Measurements from ENCODE around the gene PRC1.
A peak's percentile ranks its signal among the peaks of the same experiment; 100 is the strongest.
"Not testable (repeated sequence)": the region's sequence is repeated elsewhere in the genome, so short reads cannot be mapped to it uniquely, and the experiment has no call there.

The PRC1 gene, protein sequence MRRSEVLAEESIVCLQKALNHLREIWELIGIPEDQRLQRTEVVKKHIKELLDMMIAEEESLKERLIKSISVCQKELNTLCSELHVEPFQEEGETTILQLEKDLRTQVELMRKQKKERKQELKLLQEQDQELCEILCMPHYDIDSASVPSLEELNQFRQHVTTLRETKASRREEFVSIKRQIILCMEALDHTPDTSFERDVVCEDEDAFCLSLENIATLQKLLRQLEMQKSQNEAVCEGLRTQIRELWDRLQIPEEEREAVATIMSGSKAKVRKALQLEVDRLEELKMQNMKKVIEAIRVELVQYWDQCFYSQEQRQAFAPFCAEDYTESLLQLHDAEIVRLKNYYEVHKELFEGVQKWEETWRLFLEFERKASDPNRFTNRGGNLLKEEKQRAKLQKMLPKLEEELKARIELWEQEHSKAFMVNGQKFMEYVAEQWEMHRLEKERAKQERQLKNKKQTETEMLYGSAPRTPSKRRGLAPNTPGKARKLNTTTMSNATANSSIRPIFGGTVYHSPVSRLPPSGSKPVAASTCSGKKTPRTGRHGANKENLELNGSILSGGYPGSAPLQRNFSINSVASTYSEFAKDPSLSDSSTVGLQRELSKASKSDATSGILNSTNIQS

DNA sequence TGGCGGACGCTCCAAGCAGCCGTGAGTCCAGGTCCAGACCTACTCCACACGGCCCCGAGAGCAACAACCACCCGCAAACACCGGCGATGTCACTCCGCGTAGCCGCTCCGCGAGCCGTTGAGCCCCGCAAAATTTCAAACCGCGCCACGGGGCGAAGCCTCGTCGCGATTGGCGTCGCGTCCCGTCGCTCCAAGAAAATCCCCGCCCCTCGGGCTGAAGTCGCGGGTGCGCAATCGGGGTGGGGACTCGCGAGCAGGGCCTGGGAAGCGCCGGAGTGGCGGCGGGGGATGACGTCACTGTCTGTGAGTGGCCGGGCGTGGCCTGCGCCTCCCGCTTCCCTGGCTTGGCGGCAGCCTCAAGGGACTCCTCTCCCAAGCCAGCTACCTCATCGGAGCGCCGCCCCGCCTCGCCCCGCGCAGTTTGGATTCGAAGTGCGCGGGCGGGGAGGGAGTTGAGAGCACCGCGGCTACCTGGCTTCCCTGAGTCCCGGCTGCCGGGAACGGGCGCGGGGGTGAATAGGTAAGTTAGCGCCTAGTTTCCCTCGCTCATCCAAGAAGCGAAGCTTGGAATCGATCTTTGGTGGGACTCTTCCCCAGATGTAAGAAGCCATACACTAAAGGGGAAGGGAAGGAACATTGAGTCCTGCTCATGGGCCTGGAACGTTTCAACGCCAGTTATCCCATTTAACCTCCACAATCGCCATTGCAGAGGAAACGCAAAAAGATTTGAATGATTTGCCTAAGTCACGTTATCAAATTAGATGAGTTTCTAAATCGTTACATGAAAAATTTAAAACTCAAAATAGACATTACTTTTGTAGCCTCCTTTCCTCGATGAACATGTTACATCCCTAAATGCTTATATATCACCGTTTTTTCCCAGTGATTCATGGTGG lies at the start of gene PRC1:
PRC1 (minus strand) TSS at position 119 of the 895 bp plus-strand sequence; CDS start at position 1, 118 bp downstream.
- peak; percentile 95 for DNase-seq

DNA sequence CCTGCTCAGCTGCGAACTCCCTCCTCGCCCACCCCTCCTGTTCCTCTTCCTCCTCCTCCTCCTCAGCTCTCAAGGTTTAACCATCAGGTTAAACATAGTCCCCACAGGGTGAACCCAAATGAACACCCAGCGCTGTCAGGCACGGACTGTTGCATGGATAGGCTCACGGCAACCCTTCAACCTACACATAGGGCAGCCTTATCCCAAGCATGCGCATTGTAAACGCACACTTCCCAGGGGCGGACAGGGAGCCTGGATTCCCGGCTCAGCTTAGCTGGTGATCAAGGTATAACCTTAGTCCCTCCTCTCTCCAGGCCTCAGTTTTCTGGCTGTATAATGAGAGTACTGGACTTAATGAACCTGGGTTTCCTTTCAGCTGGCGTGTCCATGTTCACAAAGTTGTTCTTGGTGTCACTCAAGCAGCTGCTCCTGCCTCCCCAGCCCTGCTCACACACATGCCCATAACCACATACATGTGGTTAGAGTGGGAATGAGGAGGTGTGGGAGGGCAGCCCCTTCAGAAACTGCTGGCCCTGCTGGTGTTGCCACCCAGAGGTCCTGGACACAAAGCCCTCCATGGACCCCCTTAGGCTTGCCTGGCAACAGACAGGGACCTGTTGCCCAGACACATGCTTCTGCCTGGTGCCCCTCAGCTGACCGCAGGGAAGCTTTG lies 49.0 kb upstream of the PRC1 start:
- DNase-seq = no peak

DNA sequence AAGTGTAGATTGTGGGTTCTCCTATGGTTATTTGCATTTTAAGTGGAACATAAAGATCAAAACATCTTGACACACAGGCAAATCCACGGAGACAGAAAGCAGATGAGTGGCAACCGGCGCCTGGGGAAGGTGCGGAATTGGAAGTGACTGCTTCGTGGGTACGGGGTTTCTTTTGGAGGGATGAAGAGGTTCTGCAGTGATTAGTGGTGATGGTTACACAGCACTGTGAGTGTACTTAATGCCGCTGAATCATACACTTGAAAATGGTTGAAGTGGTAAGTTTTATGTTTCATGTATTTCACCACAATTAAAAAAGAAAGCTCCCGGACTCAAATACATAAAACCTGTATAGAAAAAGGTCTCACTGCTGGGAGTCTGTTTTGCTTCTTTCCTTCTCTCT lies 46.5 kb upstream of the PRC1 start:
- DNase-seq = no peak

DNA sequence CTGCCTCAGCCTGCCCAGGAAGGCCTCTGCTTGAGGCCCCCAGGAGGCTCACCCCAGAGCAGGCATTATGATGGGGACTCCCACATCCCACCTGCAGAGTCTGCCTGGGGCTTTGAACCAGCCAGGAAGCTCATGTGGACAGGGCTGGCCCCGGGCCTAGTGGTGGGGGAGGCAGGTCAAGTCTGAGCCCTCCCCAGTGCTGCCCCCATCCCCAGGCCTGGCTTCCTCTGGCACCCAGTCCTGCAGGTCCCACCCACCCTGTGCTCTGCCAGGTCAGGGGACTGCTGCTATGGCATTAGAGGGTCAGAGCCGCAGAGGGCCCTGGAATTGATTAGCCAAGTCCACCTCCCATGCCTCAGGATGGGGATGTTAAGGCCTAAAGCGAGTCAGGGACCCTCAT lies 45.7 kb upstream of the PRC1 start:
- no peak for DNase-seq

DNA sequence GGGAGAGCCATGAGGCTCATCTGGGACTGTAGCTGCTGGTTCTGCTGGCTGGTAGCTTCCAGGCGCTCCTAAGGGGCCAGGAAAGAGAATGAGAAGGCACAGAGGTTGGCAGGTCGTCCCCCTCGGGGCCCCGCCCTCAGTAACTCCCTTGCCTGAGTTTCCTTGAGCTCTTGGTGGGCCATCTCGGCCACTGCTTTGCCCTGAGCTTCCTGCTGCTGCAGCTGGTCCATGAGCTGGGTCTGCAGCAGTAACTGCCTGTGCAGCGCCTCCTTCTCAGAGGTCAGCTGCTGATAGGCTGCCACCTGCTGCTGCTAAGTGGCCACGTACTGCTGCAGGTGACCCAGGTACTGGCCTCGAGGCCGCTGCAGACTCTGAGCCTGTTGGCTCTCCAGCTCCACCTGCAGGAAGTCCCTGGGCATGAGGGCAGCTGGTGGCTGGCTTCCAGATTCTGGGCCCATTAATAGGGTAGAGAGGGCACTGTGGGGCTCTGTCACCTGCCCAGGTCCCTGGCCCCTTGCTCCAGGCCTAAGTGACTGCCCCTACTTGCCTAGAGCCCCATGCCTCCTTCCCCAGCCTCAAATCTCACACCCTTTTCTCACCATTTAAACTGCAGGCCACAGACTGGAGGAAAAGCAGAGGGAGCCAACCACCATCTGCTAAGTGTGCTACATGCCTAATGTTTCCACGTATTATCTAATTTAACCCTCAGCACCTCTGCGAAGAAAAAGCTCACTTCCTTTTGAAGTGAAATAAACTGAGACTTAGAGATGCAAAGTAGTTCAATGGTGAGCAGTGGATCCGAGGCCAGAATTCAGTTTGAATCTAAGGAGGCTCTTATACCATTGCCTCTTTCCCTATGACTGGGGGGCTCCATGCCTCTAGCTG lies 38.8 kb upstream of the PRC1 start:
- peak; percentile 19 for DNase-seq

DNA sequence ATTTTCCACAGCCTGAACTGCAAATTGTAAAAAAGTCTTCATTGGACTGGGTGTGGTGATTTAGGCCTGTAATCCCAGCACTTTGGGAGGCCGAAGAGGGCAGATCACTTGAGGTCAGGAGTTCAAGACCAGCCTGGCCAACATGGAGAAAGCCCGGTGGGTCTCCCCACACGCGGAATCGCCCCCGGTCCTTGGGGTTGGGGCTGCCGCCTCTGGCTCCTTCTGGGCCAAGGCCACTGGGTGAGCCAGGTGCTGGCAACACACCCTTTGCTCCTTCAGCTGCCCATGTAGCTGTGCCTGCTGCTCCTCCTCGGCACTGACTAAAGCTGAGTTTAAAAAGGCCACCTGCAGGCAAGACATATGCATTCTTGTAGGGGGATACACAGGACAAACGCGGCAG lies 37.5 kb upstream of the PRC1 start:
- no peak for DNase-seq

DNA sequence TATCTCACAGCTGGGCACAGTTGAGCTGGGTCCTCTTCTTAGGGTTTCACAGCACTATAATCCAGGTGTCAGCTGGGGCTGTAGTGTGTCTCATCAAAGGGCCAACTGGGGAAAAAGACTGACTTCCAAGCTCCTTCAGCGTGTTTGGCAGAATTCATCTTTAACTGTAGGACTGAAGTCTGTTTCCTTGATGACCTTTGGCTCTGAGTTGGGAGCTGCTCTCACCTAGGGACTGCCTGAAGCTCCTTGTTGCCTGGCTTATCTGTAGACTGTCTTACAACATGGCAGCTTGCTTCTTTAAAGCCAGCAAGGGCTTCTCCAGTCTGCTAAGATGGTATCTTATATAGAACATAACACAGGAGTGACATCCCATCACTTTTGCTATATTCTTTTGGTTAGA lies 33.3 kb upstream of the PRC1 start:
- no peak for DNase-seq

DNA sequence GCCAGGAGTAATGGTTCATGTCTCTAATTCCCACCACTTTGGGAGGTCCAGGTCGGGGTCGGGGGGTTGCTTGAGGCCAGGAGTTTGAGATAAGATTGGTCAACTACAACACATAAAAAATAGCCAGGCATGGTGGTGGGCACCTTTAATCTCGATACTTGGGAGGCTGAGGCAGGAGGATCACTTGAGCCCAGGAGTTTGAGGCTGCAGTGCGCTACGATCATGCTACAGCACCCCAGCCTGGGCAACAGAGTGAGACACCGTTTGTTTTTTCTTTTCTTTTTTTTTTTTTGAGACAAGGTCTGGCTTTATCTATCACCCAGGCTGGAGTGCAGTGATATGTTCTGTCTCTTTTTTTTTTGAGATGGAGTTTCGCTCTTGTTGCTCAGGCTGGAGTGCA lies 29.4 kb upstream of the PRC1 start:
- no peak for DNase-seq

DNA sequence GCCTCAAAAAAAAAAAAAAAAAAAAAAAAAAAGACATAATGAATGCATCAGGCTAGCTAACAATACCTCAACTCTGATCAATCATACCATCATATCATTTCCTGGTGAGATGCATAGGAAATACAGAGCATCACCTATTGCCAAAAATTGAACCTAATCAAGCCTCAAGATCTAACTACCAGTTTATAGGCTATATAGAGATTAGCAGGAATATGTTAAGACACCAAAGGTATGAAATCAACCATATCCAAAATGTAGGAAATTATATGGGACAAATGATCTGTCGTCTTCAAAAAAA lies 28.4 kb upstream of the PRC1 start:
- DNase-seq = no peak

DNA sequence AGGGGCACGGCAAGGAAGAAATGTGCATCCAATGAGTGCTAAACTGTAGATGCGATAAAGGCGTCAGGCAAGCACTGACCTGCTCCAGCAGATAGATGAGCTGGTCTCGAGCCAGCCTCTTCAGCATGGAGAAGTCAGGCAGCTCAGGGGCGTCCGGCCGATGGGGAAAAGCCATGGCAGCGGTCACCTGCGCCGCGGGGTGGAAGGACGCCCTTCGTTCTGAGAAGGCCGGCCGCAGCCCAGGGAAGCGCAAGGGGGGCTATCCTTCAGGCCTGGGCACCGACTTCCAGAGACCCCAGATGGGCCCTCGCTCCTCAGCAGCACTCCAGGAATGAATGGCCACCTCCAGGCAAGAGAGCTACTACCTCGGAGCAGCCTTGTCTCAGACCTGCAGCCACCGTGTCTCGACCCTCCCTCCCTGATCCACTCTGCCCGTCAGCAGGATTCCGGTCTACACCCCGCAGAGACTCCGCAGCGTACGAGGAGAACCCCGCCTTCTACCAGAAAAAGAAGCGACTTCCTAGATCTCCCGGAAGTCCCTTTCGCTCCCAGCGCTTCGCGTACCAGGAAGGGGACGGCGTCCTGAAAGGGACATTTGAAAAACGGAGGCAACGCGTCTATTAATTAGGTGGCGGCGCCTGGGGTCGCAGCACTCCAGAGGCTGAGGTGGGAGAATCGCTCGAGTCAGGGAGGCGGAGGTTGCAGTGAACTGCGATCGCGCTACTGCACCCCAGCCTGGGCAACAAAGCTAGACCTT lies 27.9 kb upstream of the PRC1 start, which contains the start of gene VPS33B:
VPS33B (minus strand) TSS at position 520 of the 757 bp plus-strand sequence; CDS start at position 175, 345 bp downstream.
- DNase-seq = peak; percentile 67

DNA sequence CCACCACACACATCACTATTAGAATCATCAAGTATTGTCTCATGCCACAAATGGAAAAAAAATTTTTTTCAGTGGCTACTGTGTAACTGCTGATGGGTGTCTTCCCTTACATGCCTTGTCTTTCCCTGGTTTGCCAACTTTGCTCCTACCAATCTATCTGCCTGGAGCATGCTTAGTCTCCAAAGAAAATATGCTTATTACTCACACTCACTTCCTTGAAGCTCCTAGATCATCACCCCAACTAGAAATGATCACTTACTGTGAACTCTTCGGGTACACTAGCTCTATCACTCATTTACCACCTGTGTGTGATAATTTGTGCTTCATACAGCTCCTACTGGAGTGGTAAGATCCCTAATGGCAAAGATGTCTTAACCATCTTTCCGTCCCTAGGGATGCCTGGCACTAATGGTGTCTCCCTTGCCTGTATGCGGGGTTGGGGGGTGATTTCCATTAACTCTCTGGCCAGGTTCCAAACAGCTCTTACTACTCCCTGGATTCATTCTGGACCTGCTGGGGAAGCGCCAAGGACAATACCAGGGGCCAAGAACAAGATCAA lies 27.3 kb upstream of the PRC1 start:
- no peak for DNase-seq

DNA sequence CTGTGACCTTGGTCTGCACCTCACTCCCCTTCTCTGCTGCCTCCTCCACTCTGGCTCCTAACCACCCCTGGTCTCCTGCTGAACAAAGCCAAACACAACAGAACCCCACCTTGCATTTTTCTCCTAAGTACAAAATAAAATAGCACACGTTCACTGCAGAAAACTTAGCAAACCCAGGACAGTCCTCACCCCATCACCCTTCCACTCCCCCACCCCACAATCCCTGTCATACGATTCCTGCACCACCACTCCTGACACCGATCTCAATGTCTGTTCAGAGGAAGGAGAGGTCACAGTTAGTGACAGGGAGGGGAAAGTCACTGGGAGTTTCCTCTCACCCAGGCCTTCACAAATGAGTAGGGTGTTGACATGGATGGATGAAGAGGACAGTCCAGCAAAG lies 23.8 kb upstream of the PRC1 start:
- no peak for DNase-seq

DNA sequence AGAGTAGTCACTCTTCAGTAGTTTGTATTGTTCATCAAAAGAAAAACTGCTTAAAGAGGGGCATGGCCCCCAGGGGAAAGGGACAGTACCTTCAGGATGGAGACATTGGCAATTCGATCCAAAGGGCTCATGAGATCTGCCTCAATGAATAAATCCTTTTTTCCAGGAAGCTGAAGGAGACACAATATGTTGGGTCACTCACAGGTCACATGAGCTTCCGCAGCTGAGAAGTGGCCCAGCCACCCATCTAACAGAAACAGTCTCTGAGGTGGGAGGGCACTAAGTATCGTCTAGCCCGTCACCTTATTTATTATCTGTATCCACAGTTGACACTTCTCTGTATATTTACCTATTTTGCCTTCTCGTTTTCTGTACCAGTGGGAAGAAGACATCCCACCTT lies 23.4 kb upstream of the PRC1 start:
- DNase-seq = no peak

DNA sequence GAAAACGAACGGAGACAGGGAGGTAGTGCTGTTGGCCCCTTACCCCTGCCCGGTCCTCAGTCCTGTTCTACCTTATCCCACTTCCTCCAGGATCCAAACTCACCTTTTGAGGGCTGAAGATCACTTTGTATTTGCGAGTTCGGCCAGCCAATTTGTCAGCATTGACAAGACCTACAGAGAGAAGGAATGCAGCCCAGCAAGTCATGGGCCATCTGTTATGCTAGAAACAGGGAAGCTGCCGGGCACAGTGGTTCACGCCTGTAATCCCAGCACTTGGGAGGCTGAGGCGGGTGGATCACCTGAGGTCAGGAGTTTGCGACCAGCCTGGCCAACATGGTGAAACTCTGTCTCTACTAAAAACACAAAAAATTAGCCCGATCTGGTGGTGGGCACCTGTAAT lies 19.4 kb upstream of the PRC1 start:
- not testable (repeated sequence) for DNase-seq

DNA sequence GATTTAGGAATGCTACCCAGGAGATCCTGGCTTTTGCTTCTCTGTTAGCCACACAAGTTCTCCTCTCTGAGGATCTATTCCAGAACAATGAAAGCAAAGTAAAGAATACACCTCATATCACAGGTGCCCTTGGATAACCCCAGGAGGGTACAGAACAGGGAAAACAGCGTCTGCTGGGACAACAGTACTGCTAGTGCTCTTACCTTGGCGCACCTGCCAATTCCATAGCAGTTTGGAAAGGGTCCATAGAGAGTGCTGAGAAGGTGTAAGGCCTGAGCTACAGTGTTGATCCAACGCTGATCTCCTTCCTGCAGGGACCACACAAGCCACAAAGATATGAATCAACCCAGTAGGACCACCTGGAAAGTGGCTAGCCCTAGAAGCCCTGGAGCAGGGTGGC lies 12.9 kb upstream of the PRC1 start:
- DNase-seq = no peak

DNA sequence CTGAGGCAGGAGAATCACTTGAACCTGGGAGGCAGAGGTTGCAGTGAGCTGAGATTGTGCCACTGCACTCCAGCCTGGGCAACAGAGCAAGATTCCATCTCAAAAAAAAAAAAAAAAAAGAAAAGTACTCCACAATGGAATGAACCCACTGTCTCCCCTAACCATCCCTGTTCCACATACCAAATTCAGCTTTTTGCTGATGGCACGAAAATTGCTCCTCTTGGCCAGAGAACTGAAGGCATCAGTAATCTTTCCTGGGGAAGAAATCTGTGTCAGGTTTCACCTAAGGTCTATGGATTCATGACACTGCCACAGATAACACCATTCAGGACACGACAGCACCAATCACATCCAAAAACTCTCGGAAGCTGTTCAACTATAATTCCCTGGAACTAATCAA lies 6.9 kb upstream of the PRC1 start:
- DNase-seq = no peak

DNA sequence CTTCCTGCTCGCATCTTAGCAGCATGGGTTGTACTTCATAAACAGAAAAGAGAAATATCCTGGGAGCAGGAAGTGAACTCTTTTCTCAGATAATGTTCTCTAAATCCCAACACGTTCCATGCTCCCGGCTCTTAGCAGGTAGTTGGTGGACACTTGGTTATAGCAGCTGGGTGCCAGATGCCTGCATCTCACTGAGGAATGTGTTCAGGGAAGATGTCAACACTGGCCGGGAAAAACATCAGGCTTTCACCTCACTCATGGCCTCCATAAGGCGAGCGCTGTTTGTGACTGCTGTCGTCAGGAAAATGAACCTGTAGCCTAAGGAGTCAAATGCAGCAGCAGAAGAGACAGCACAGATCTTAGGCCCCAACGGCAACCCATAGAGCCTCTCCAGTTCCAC lies 4.4 kb upstream of the PRC1 start:
- no peak for DNase-seq

DNA sequence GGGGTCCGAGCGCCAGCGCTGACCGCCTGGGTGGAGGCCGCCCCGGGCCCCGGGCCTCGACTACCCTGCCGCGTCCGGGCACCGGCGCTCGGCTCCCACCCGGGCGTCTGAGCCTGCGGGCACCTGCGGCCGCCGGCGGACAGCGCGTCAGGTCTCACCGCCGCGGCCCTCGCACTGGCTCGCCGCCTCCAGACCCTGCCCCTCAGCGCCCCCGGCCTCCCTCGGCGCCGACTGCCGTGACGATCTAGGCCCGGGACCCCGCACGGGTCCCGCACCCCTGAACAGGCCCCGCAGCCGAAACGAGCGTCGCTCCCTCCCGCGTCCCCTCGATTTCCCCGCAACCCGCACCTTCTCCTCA lies 297 bp downstream of the PRC1 start:
- DNase-seq = no peak

DNA sequence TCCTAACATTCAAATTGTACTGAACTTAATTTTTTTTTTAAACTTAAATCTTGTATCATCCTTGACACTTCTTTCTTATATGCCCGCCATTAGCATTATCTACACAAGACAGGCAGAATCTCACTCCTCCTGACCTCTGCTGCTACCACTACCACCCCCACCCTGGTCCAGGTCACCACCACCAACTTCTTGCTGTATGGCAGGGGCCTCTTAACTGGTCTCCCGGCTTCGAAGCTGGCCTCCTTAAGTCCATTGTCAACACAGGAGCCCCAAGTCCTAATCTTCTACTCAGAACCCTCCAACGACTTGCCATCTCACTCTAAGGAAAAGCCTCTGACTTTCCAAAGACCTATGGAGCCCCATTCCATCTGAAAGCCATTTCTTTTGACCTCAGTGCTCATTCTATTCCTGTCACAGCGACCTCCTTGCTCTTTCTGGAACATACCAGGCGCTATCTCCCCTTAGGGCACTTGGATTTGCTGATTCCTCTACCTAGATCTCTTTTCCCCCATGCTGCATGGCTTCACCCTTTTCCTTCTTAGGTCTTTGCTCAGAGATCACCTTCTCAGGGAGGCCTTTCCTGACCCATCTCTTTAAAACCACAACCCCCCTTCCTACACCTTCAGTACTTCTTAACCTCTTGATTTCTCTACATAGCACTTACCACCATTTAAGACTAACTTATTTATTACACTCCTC lies 2.6 kb downstream of the PRC1 start:
- no peak for DNase-seq

DNA sequence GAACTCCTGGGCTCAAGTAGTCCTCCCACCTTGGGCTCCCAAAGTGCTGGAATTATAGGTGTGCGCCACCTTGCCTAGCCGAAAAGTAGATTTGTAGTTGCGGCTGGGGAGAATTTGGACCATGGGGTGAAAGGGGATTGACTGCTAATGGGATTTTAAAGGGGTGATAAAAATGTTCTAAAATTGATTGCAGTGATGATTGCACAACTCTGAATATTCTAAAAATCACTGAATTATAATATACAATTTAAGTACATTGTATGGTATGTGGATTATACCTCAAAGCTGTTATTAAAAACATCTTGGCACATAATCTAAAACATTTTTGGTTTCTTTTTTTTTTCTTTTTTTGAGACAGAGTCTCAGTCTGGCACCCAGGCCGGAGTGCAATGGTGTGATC lies 3.9 kb downstream of the PRC1 start:
- DNase-seq = no peak
